ENCODE results near the gene C11orf52. TPM values are rescaled to one million over a fixed set of nuclear protein-coding genes. Genes with fewer than 3 reads are reported as not detected.

C11orf52 gene
- total RNA-seq, 1 experiment from 2014 or later = not detected

- no peaks in the 10 kb centered on the region for H3K9me3 ChIP-seq (replicated peaks)
- H3K4me3 ChIP-seq = no peak overlapping the region
- no peak overlapping the region for H3K27ac ChIP-seq
- H3K36me3 ChIP-seq = no peaks in the 10 kb centered on the region
- DNase-seq (ENCODE audit: low read depth in 1 of 2, low spot score in 2 of 2) = no peak
- peaks cover 3% of the 10 kb centered on the region for H3K4me1 ChIP-seq (replicated peaks)
- no peaks in the 10 kb centered on the region for H3K27me3 ChIP-seq (replicated peaks)
These were observed 12.0 kb upstream of the C11orf52 start for GRCh38 chr11:111906680-111907079.

- Histone ChIP-seq H3K4me3 (no peak overlapping the region), H3K27ac (no peak overlapping the region), H3K4me1 (replicated peaks) (peaks cover 15% of the 10 kb centered on the region), H3K9me3 (replicated peaks) (no peaks in the 10 kb centered on the region), H3K27me3 (replicated peaks) (no peaks in the 10 kb centered on the region), H3K36me3 (no peaks in the 10 kb centered on the region)
- DNase-seq (ENCODE audit: low read depth in 1 of 2, low spot score in 2 of 2) = no peak
These were observed 9.9 kb upstream of the C11orf52 start for GRCh38 chr11:111908639-111909305.

- DNase-seq (ENCODE audit: low read depth in 1 of 2, low spot score in 2 of 2) = no peak
- peaks cover 21% of the 10 kb centered on the region for H3K4me1 ChIP-seq (replicated peaks)
- no peaks in the 10 kb centered on the region for H3K36me3 ChIP-seq
- no peaks in the 10 kb centered on the region for H3K27me3 ChIP-seq (replicated peaks)
- no peaks in the 10 kb centered on the region for H3K9me3 ChIP-seq (replicated peaks)
- no peak overlapping the region for H3K27ac ChIP-seq
- H3K4me3 ChIP-seq = no peak overlapping the region
These were observed 9.3 kb upstream of the C11orf52 start for GRCh38 chr11:111909378-111909777.

GRCh38 chr11:111910676-111911562, 7.8 kb upstream of the C11orf52 start:
- DNase-seq (ENCODE audit: low read depth in 1 of 2, low spot score in 2 of 2) = no peak
- no peak overlapping the region for H3K4me3 ChIP-seq
- H3K9me3 ChIP-seq (replicated peaks) = no peaks in the 10 kb centered on the region
- H3K4me1 ChIP-seq (replicated peaks) = peaks cover 24% of the 10 kb centered on the region
- no peaks in the 10 kb centered on the region for H3K36me3 ChIP-seq
- H3K27me3 ChIP-seq (replicated peaks) = no peaks in the 10 kb centered on the region
- H3K27ac ChIP-seq = no peak overlapping the region

- H3K9me3 ChIP-seq (replicated peaks) = no peaks in the 10 kb centered on the region
- no peaks in the 10 kb centered on the region for H3K27me3 ChIP-seq (replicated peaks)
- no peaks in the 10 kb centered on the region for H3K36me3 ChIP-seq
- no peak within 1 kb of the TSS; the same call in 1 of the 2 replicates for H3K27ac ChIP-seq
- DNase-seq (ENCODE audit: low read depth in 1 of 2, low spot score in 2 of 2) = peak; percentile 49 to 52
- H3K4me3 ChIP-seq = no peak within 1 kb of the TSS
- peaks cover 24% of the 10 kb centered on the region for H3K4me1 ChIP-seq (replicated peaks)
These were observed 6.9 kb upstream of the C11orf52 start, which contains the start of gene CRYAB for GRCh38 chr11:111911563-111912401. Gene CRYAB, minus strand, starts transcription at chr11:111911770. Its CDS starts 46 bp downstream, at chr11:111911724.

GRCh38 chr11:111912535-111912934, 6.2 kb upstream of the C11orf52 start, which contains the start of gene HSPB2:
Gene HSPB2, plus strand, starts transcription at chr11:111912734. Its CDS starts 96 bp downstream, at chr11:111912830.
- Histone ChIP-seq H3K27ac (no peak within 1 kb of the TSS; the same call in 1 of the 2 replicates), H3K9me3 (replicated peaks) (no peaks in the 10 kb centered on the region), H3K27me3 (replicated peaks) (no peaks in the 10 kb centered on the region), H3K36me3 (no peaks in the 10 kb centered on the region), H3K4me1 (replicated peaks) (peaks cover 24% of the 10 kb centered on the region), H3K4me3 (no peak within 1 kb of the TSS)
- no peak for DNase-seq (ENCODE audit: low read depth in 1 of 2, low spot score in 2 of 2)

GRCh38 chr11:111913031-111913861, 5.5 kb upstream of the C11orf52 start:
- peaks cover 24% of the 10 kb centered on the region for H3K4me1 ChIP-seq (replicated peaks)
- no peaks in the 10 kb centered on the region for H3K36me3 ChIP-seq
- H3K4me3 ChIP-seq = no peak overlapping the region
- DNase-seq (ENCODE audit: low read depth in 1 of 2, low spot score in 2 of 2) = no peak
- no peaks in the 10 kb centered on the region for H3K9me3 ChIP-seq (replicated peaks)
- no peaks in the 10 kb centered on the region for H3K27me3 ChIP-seq (replicated peaks)
- peak overlapping the region; percentile 57; the same call in 1 of the 2 replicates for H3K27ac ChIP-seq

- H3K27ac ChIP-seq = peak overlapping the region; percentile 57
- H3K27me3 ChIP-seq (replicated peaks) = no peaks in the 10 kb centered on the region
- peak in 1 of 2 experiments; percentile 66 for DNase-seq (ENCODE audit: low read depth in 1 of 2, low spot score in 2 of 2)
- no peaks in the 10 kb centered on the region for H3K9me3 ChIP-seq (replicated peaks)
- peaks cover 24% of the 10 kb centered on the region for H3K4me1 ChIP-seq (replicated peaks)
- H3K4me3 ChIP-seq = no peak overlapping the region
- no peaks in the 10 kb centered on the region for H3K36me3 ChIP-seq
These were observed 4.7 kb upstream of the C11orf52 start for GRCh38 chr11:111913997-111914396.

GRCh38 chr11:111916768-111917167, 1.9 kb upstream of the C11orf52 start:
- no peak overlapping the region for H3K4me3 ChIP-seq
- H3K9me3 ChIP-seq (replicated peaks) = no peaks in the 10 kb centered on the region
- no peaks in the 10 kb centered on the region for H3K36me3 ChIP-seq
- H3K4me1 ChIP-seq (replicated peaks) = peaks cover 20% of the 10 kb centered on the region
- no peaks in the 10 kb centered on the region for H3K27me3 ChIP-seq (replicated peaks)
- no peak for DNase-seq (ENCODE audit: low read depth in 1 of 2, low spot score in 2 of 2)
- no peak overlapping the region for H3K27ac ChIP-seq

GRCh38 chr11:111917312-111917711, 1.4 kb upstream of the C11orf52 start:
- H3K4me3 ChIP-seq = no peak overlapping the region
- H3K4me1 ChIP-seq (replicated peaks) = peaks cover 14% of the 10 kb centered on the region
- no peaks in the 10 kb centered on the region for H3K36me3 ChIP-seq
- no peak for DNase-seq (ENCODE audit: low read depth in 1 of 2, low spot score in 2 of 2)
- H3K27ac ChIP-seq = no peak overlapping the region
- no peaks in the 10 kb centered on the region for H3K9me3 ChIP-seq (replicated peaks)
- H3K27me3 ChIP-seq (replicated peaks) = no peaks in the 10 kb centered on the region

- DNase-seq (ENCODE audit: low read depth in 1 of 2, low spot score in 2 of 2) = no peak
- Histone ChIP-seq H3K9me3 (replicated peaks) (no peaks in the 10 kb centered on the region), H3K4me3 (no peak overlapping the region), H3K27me3 (replicated peaks) (no peaks in the 10 kb centered on the region), H3K36me3 (no peaks in the 10 kb centered on the region), H3K27ac (no peak overlapping the region), H3K4me1 (replicated peaks) (peaks cover 14% of the 10 kb centered on the region)
These were observed 925 bp upstream of the C11orf52 start for GRCh38 chr11:111917788-111918187.

GRCh38 chr11:111920908-111921307, 2.2 kb downstream of the C11orf52 start:
- Histone ChIP-seq H3K27ac (no peak overlapping the region), H3K9me3 (replicated peaks) (no peaks in the 10 kb centered on the region), H3K4me1 (replicated peaks) (peaks cover 14% of the 10 kb centered on the region), H3K27me3 (replicated peaks) (no peaks in the 10 kb centered on the region), H3K36me3 (no peaks in the 10 kb centered on the region), H3K4me3 (no peak overlapping the region)
- DNase-seq (ENCODE audit: low read depth in 1 of 2, low spot score in 2 of 2) = no peak

Measured in SJSA1 (cell line).